HEK293 (cell line): Measurements from ENCODE around the gene CLIC4.
"Not testable (repeated sequence)": the region's sequence is repeated elsewhere in the genome, so short reads cannot be mapped to it uniquely, and the experiment has no call there.

Source experiments
- CTCF ChIA-PET: fragments of 350-600 bp; formaldehyde crosslinking; extraction: SDS; loops from one replicate; lab custom pipeline; 2021; ENCODE audit warnings: antibody characterized with exemption; lab: Yijun Ruan, JAX
- POLR2A ChIA-PET: fragments of 300-600 bp; formaldehyde crosslinking; extraction: SDS; loops from one replicate; lab custom pipeline; 2020; ENCODE audit warnings: antibody characterized with exemption, inconsistent platforms; lab: Yijun Ruan, JAX
- H3K27ac ChIP-seq: fragments of 200-500 bp; sonication (Bioruptor generic); 2 replicates; pipeline ENCODE4 v1.5.1; 2014; ENCODE audit warnings: low read depth, low read length, control low read depth, inconsistent platforms; ENCODE audit errors: extremely low read depth
- H3K36me3 ChIP-seq, 2 experiments: fragments of 200-500 bp in 1 of 2; sonication (Bioruptor generic) in 1 of 2; 1 replicate in 1 of 2; 2 replicates in 1 of 2; pipeline ENCODE4 v1.5.1; 2014 to 2017; ENCODE audit warnings: inconsistent platforms in 2 of 2, low read length in 2 of 2; ENCODE audit not compliant: control insufficient read depth in 2 of 2, insufficient read depth in 1 of 2
- H3K4me1 ChIP-seq: fragments of 200-500 bp; sonication (Bioruptor generic); 2 replicates; pipeline ENCODE4 v1.5.1; 2014; ENCODE audit warnings: mild to moderate bottlenecking, low read length, inconsistent platforms; ENCODE audit not compliant: control insufficient read depth, insufficient read depth
- H3K4me3 ChIP-seq: 2 replicates; pipeline ENCODE4 v1.5.1; 2011; ENCODE audit warnings: low read depth, mild to moderate bottlenecking, control low read depth, low read length, moderate library complexity
- H3K9me3 ChIP-seq: fragments of 200-500 bp; sonication (Bioruptor generic); 2 replicates; pipeline ENCODE4 v1.5.1; 2014; ENCODE audit warnings: low read depth, low read length, inconsistent platforms; ENCODE audit not compliant: control insufficient read depth, insufficient read depth
- BCL6B ChIP-seq: fragments of 450-650 bp; formaldehyde crosslinking; IDR thresholded peaks from 2 replicates; pipeline ENCODE4 v1.5.1; 2017; ENCODE audit warnings: missing biosample characterization, missing genetic modification characterization
- MZF1 ChIP-seq: fragments of 450-650 bp; formaldehyde crosslinking; IDR thresholded peaks from 2 replicates; pipeline ENCODE4 v1.5.1; 2017; ENCODE audit warnings: missing biosample characterization, missing genetic modification characterization, borderline replicate concordance
- PRDM6 ChIP-seq: fragments of 450-650 bp; formaldehyde crosslinking; IDR thresholded peaks from 2 replicates; pipeline ENCODE4 v1.5.1; 2017; ENCODE audit warnings: missing biosample characterization, missing genetic modification characterization
- SP2 ChIP-seq: fragments of 450-650 bp; formaldehyde crosslinking; IDR thresholded peaks from 2 replicates; pipeline ENCODE4 v1.5.1; 2016; ENCODE audit warnings: missing biosample characterization, missing genetic modification characterization
- WT1 ChIP-seq: fragments of 450-650 bp; formaldehyde crosslinking; IDR thresholded peaks from 2 replicates; pipeline ENCODE4 v1.5.1; 2016; ENCODE audit warnings: missing biosample characterization, missing genetic modification characterization
- ZFP3 ChIP-seq: fragments of 450-650 bp; formaldehyde crosslinking; IDR thresholded peaks from 2 replicates; pipeline ENCODE4 v1.5.1; 2016; ENCODE audit warnings: low read depth, missing biosample characterization, missing genetic modification characterization
- ZNF10 ChIP-seq: fragments of 450-650 bp; formaldehyde crosslinking; IDR thresholded peaks from 2 replicates; pipeline ENCODE4 v1.5.1; 2017; ENCODE audit warnings: missing biosample characterization, missing genetic modification characterization
- ZNF2 ChIP-seq: fragments of 450-650 bp; formaldehyde crosslinking; IDR thresholded peaks from 2 replicates; pipeline ENCODE4 v1.5.1; 2016; ENCODE audit warnings: missing biosample characterization, missing genetic modification characterization
- ZNF24 ChIP-seq: fragments of 450-650 bp; formaldehyde crosslinking; IDR thresholded peaks from 2 replicates; pipeline ENCODE4 v1.5.1; 2016; ENCODE audit warnings: missing biosample characterization, missing genetic modification characterization
- ZNF26 ChIP-seq: fragments of 450-650 bp; formaldehyde crosslinking; IDR thresholded peaks from 2 replicates; pipeline ENCODE4 v1.5.1; 2016; ENCODE audit warnings: missing biosample characterization, missing genetic modification characterization
- ZNF292 ChIP-seq: fragments of 450-650 bp; formaldehyde crosslinking; IDR thresholded peaks from 2 replicates; pipeline ENCODE4 v1.5.1; 2016; ENCODE audit warnings: low read depth, missing biosample characterization, missing genetic modification characterization, borderline replicate concordance
- ZNF335 ChIP-seq: fragments of 450-650 bp; formaldehyde crosslinking; conservative IDR thresholded peaks from 2 replicates; pipeline ENCODE4 v1.5.1; 2016; ENCODE audit warnings: missing biosample characterization, missing genetic modification characterization
- ZNF362 ChIP-seq: fragments of 450-650 bp; formaldehyde crosslinking; IDR thresholded peaks from 2 replicates; pipeline ENCODE4 v1.5.1; 2016; ENCODE audit warnings: missing biosample characterization, missing genetic modification characterization
- ZNF37A ChIP-seq: fragments of 450-650 bp; IDR thresholded peaks from 2 replicates; pipeline ENCODE4 v1.5.1; 2018; ENCODE audit warnings: missing biosample characterization, missing genetic modification characterization
- ZNF488 ChIP-seq: fragments of 450-650 bp; formaldehyde crosslinking; IDR thresholded peaks from 2 replicates; pipeline ENCODE4 v1.5.1; 2016; ENCODE audit warnings: missing biosample characterization, missing genetic modification characterization
- ZNF544 ChIP-seq: fragments of 450-650 bp; formaldehyde crosslinking; IDR thresholded peaks from 2 replicates; pipeline ENCODE4 v1.5.0; 2017; ENCODE audit warnings: missing biosample characterization, missing genetic modification characterization
- ZNF555 ChIP-seq: fragments of 450-650 bp; formaldehyde crosslinking; conservative IDR thresholded peaks from 2 replicates; pipeline ENCODE4 v1.5.1; 2017; ENCODE audit warnings: missing biosample characterization, mild to moderate bottlenecking, missing genetic modification characterization, inconsistent platforms
- ZNF571 ChIP-seq: fragments of 450-650 bp; formaldehyde crosslinking; IDR thresholded peaks from 2 replicates; pipeline ENCODE4 v1.5.0; 2017; ENCODE audit warnings: missing biosample characterization, missing genetic modification characterization
- ZNF623 ChIP-seq: fragments of 450-650 bp; formaldehyde crosslinking; IDR thresholded peaks from 2 replicates; pipeline ENCODE4 v1.5.1; 2016; ENCODE audit warnings: missing biosample characterization, missing genetic modification characterization
- ZNF664 ChIP-seq: fragments of 450-650 bp; formaldehyde crosslinking; IDR thresholded peaks from 2 replicates; pipeline ENCODE4 v1.5.1; 2016; ENCODE audit warnings: missing biosample characterization, missing genetic modification characterization
- ZNF776 ChIP-seq: fragments of 450-650 bp; formaldehyde crosslinking; IDR thresholded peaks from 2 replicates; pipeline ENCODE4 v1.5.0; 2017; ENCODE audit warnings: missing biosample characterization, missing genetic modification characterization, borderline replicate concordance
- ZNF830 ChIP-seq: fragments of 450-650 bp; IDR thresholded peaks from 2 replicates; pipeline ENCODE4 v1.5.0; 2018; ENCODE audit warnings: missing biosample characterization, missing genetic modification characterization, low read depth, mild to moderate bottlenecking, moderate library complexity
- ZNF843 ChIP-seq: fragments of 450-650 bp; formaldehyde crosslinking; IDR thresholded peaks from 2 replicates; pipeline ENCODE4 v1.5.1; 2016; ENCODE audit warnings: missing biosample characterization, missing genetic modification characterization
- ZSCAN18 ChIP-seq: fragments of 450-650 bp; formaldehyde crosslinking; IDR thresholded peaks from 2 replicates; pipeline ENCODE4 v1.5.1; 2016; ENCODE audit warnings: missing biosample characterization, missing genetic modification characterization
- ZXDB ChIP-seq: fragments of 450-650 bp; formaldehyde crosslinking; IDR thresholded peaks from 2 replicates; pipeline ENCODE4 v1.5.1; 2016; ENCODE audit warnings: missing biosample characterization, missing genetic modification characterization

CLIC4 gene

GRCh38 chr1:24779199-24779598 is 34.0 kb downstream of the CLIC4 start:
- H3K36me3 ChIP-seq, H3K9me3 ChIP-seq, H3K4me3 ChIP-seq, H3K27ac ChIP-seq, H3K4me1 ChIP-seq, POLR2A ChIA-PET: not testable (repeated sequence)
- CTCF ChIA-PET, result interaction anchor here (0.9 to 1.2 kb wide), 2 partner anchors 51 to 90 kb away, joined by 3 read pairs; no protein-coding TSS in a partner anchor

GRCh38 chr1:24779689-24780464 is 34.6 kb downstream of the CLIC4 start:
- ChIA-PET CTCF (interaction anchor here (0.9 to 1.2 kb wide), 2 partner anchors 51 to 91 kb away, joined by 3 read pairs; no protein-coding TSS in a partner anchor), POLR2A (no interaction called here)
- H3K36me3 ChIP-seq, result no peaks in the 10 kb centered on the region; a peak in 1 of 3 replicates
- H3K27ac ChIP-seq, result no peak overlapping the region
- no peak overlapping the region for H3K4me3 ChIP-seq
- H3K4me1 ChIP-seq, result no peaks in the 10 kb centered on the region
- H3K9me3 ChIP-seq, result no peaks in the 10 kb centered on the region
- TF ChIP-seq BCL6B (tag by site-specific recombination) (no peak), ZNF335 (tag by site-specific recombination) (no peak), ZNF10 (tag by site-specific recombination) (no peak), ZNF555 (tag by site-specific recombination) (no peak), ZNF362 (no peak), ZNF843 (tag by site-specific recombination) (0 out of 2 replicates have a peak, but pooled peaks have one; percentile 13), PRDM6 (peak; percentile 16; the same call in 1 of the 2 replicates), ZNF664 (peak; percentile 49; the same call in 1 of the 2 replicates), ZNF37A (tag by site-specific recombination) (no peak), ZNF544 (no peak), ZNF571 (tag by site-specific recombination) (no peak), ZNF830 (tag by site-specific recombination) (no peak), ZNF24 (no peak), ZNF26 (no peak), ZNF292 (tag by site-specific recombination) (no peak), ZXDB (tag by site-specific recombination) (no peak), MZF1 (tag by site-specific recombination) (no peak), ZNF488 (tag by site-specific recombination) (no peak), SP2 (tag by site-specific recombination) (no peak), ZNF623 (tag by site-specific recombination) (no peak), ZFP3 (tag by site-specific recombination) (no peak), ZSCAN18 (no peak), ZNF776 (no peak), WT1 (tag by site-specific recombination) (no peak), ZNF2 (tag by site-specific recombination) (no peak)
